Measurements from ENCODE around the gene HNRNPF. TPM values are rescaled to one million over a fixed set of nuclear protein-coding genes. Genes with fewer than 3 reads are reported as not detected.

HNRNPF gene
- polyA plus RNA-seq, 1 donor (not counting 4 experiments of a cell fraction or from before 2014, with no cell fraction given) = 238 TPM

DNA sequence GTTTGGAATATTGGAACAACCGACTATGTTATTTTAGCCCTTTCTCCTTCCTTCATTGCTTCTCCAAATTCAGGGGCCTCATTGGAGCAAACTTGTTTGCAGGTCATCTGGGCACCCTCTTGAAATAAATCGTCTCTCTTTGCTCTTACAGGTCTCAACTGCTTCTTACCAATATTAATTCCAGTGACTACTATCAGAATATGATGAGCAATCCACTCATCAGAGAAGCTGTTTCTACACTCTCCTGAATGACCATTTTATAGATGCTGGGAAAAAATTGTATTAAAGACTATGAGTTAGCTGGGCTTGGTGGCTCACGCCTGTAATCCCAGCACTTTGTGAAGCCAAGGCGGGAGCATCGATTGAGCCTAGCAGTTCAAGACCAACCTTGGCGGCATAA lies 12.5 kb upstream of the HNRNPF start:
- no peak overlapping the region for H3K4me3 ChIP-seq (ENCODE audit: control insufficient read depth in 2 of 3, extremely low read depth in 1 of 3, insufficient read depth in 2 of 3, low read depth in 1 of 3, low read length in 3 of 3)
- TF ChIP-seq, protein P1, sequence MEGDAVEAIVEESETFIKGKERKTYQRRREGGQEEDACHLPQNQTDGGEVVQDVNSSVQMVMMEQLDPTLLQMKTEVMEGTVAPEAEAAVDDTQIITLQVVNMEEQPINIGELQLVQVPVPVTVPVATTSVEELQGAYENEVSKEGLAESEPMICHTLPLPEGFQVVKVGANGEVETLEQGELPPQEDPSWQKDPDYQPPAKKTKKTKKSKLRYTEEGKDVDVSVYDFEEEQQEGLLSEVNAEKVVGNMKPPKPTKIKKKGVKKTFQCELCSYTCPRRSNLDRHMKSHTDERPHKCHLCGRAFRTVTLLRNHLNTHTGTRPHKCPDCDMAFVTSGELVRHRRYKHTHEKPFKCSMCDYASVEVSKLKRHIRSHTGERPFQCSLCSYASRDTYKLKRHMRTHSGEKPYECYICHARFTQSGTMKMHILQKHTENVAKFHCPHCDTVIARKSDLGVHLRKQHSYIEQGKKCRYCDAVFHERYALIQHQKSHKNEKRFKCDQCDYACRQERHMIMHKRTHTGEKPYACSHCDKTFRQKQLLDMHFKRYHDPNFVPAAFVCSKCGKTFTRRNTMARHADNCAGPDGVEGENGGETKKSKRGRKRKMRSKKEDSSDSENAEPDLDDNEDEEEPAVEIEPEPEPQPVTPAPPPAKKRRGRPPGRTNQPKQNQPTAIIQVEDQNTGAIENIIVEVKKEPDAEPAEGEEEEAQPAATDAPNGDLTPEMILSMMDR (optimal IDR thresholded peaks at IDR 0.05 in 1 of 3, IDR thresholded peaks at IDR 0.05 in 1 of 3, conservative IDR thresholded peaks at IDR 0.05 in 1 of 3; ENCODE audit: extremely low read depth in 1 of 3, insufficient read depth in 2 of 3, low read length in 3 of 3) = no peak
- TF ChIP-seq EZH2 (IDR thresholded peaks at IDR 0.05; ENCODE audit: low read length) = no peak
- H3K9me1 ChIP-seq (ENCODE audit: control insufficient read depth, extremely low read depth, insufficient read depth, low read length) = no peaks in the 10 kb centered on the region
- no peak overlapping the region for H2AFZ ChIP-seq (ENCODE audit: control insufficient read depth, low read length)
- peak overlapping the region; percentile 87 for H3K4me2 ChIP-seq (ENCODE audit: control insufficient read depth, extremely low read depth, insufficient read depth, low read depth, low read length)
- dilution Hi-C loops (cut with MboI; ENCODE audit: extremely low pct_ligation_motif_present, low sequenced_read_pairs) = no loop called here
- no peak overlapping the region for H3K9ac ChIP-seq (ENCODE audit: control insufficient read depth, extremely low read depth, insufficient read depth, low read length)
- FAIRE-seq (no peak), DNase-seq (ENCODE audit: low read depth, low spot score) (no peak)
- no peaks in the 10 kb centered on the region for H3K9me3 ChIP-seq (ENCODE audit: control insufficient read depth, low read depth, low read length)
- H3K27me3 ChIP-seq (ENCODE audit: control insufficient read depth, extremely low read depth, insufficient read depth, low read length) = no peaks in the 10 kb centered on the region
- no peaks in the 10 kb centered on the region for H3K79me2 ChIP-seq (ENCODE audit: control insufficient read depth, insufficient read depth, low read length)
- peak overlapping the region; percentile 71 for H3K27ac ChIP-seq (ENCODE audit: control insufficient read depth, insufficient read depth, low read length)
- no peaks in the 10 kb centered on the region for H4K20me1 ChIP-seq (ENCODE audit: control insufficient read depth, extremely low read depth, insufficient read depth, low read length)
- H3K36me3 ChIP-seq (ENCODE audit: control insufficient read depth in 2 of 2, extremely low read depth in 1 of 2, insufficient read depth in 2 of 2, low read length in 2 of 2) = no peaks in the 10 kb centered on the region
- H3K4me1 ChIP-seq (ENCODE audit: control insufficient read depth, extremely low read depth, insufficient read depth, low read length) = peaks cover 12% of the 10 kb centered on the region

DNA sequence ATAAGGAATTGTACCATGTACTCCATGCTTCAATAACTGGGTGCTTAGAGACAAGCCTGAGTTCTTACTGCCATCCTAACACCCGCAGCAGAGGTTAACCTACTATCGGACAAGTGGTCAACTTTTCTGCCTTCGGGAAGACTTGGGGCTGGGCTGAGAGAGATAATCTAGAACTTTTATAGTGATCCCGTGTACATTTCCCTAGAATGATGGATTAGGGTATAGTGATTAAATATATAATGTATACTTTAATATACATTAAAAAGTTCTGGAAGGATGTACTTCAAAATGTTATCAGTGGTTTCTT lies 12.2 kb upstream of the HNRNPF start:
- FAIRE-seq (no peak), DNase-seq (ENCODE audit: low read depth, low spot score) (no peak)
- dilution Hi-C loops (cut with MboI; ENCODE audit: extremely low pct_ligation_motif_present, low sequenced_read_pairs) = no loop called here
- TF ChIP-seq EZH2 (IDR thresholded peaks at IDR 0.05; ENCODE audit: low read length) = no peak
- TF ChIP-seq, protein P1 (optimal IDR thresholded peaks at IDR 0.05 in 1 of 3, IDR thresholded peaks at IDR 0.05 in 1 of 3, conservative IDR thresholded peaks at IDR 0.05 in 1 of 3; ENCODE audit: extremely low read depth in 1 of 3, insufficient read depth in 2 of 3, low read length in 3 of 3) = no peak
- peak overlapping the region; percentile 71 for H3K27ac ChIP-seq (ENCODE audit: control insufficient read depth, insufficient read depth, low read length)
- H3K9me1 ChIP-seq (ENCODE audit: control insufficient read depth, extremely low read depth, insufficient read depth, low read length) = no peaks in the 10 kb centered on the region
- no peaks in the 10 kb centered on the region for H4K20me1 ChIP-seq (ENCODE audit: control insufficient read depth, extremely low read depth, insufficient read depth, low read length)
- peak overlapping the region; percentile 94 for H2AFZ ChIP-seq (ENCODE audit: control insufficient read depth, low read length)
- H3K4me3 ChIP-seq (ENCODE audit: control insufficient read depth in 2 of 3, extremely low read depth in 1 of 3, insufficient read depth in 2 of 3, low read depth in 1 of 3, low read length in 3 of 3) = peak overlapping the region; percentile 26 to 64 (median 61)
- H3K9ac ChIP-seq (ENCODE audit: control insufficient read depth, extremely low read depth, insufficient read depth, low read length) = peak overlapping the region; percentile 75
- peak overlapping the region; percentile 87 for H3K4me2 ChIP-seq (ENCODE audit: control insufficient read depth, extremely low read depth, insufficient read depth, low read depth, low read length)
- H3K9me3 ChIP-seq (ENCODE audit: control insufficient read depth, low read depth, low read length) = no peaks in the 10 kb centered on the region
- no peaks in the 10 kb centered on the region for H3K27me3 ChIP-seq (ENCODE audit: control insufficient read depth, extremely low read depth, insufficient read depth, low read length)
- peaks cover 12% of the 10 kb centered on the region for H3K4me1 ChIP-seq (ENCODE audit: control insufficient read depth, extremely low read depth, insufficient read depth, low read length)
- H3K36me3 ChIP-seq (ENCODE audit: control insufficient read depth in 2 of 2, extremely low read depth in 1 of 2, insufficient read depth in 2 of 2, low read length in 2 of 2) = no peaks in the 10 kb centered on the region
- H3K79me2 ChIP-seq (ENCODE audit: control insufficient read depth, insufficient read depth, low read length) = no peaks in the 10 kb centered on the region

All from keratinocyte (primary cell).